PC-3 (cell line): ENCODE data around the gene GPS2.

ENCODE experiments used
- EZH2 ChIP-seq: fragments of 300-600 bp; sonication (generic); IDR thresholded peaks from one replicate; pipeline ENCODE4 v1.6.1; 2017; ENCODE audit warnings: antibody characterized with exemption, mild to moderate bottlenecking, low read length; ENCODE audit not compliant: unreplicated experiment
- TF ChIP-seq, protein P1 (sequence below): fragments of 300-600 bp; sonication (generic); conservative IDR thresholded peaks from 2 replicates; pipeline ENCODE4 v1.5.1; 2017; ENCODE audit warnings: antibody characterized with exemption, low read depth, mild to moderate bottlenecking, low read length

DNA sequence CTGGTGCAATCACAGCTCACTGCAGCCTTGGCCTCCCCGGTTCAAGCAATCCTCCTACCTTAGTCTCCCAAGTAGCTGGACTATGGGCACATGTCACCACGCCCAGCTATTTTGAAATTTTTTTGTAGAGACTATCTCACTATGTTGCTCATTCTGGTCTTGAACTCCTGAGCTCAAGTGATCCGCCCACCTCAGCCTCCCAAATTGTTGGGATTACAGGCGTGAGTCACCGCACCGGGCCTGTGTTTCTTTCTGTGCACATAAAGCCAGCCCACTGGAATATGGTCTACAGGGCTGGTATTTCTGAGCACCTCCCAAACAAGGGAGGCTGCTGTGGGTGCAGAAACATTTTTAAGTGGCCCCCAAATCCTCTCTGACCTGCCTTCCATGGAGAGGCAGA, 48.2 kb upstream of the GPS2 start:
- TF ChIP-seq, protein P1, sequence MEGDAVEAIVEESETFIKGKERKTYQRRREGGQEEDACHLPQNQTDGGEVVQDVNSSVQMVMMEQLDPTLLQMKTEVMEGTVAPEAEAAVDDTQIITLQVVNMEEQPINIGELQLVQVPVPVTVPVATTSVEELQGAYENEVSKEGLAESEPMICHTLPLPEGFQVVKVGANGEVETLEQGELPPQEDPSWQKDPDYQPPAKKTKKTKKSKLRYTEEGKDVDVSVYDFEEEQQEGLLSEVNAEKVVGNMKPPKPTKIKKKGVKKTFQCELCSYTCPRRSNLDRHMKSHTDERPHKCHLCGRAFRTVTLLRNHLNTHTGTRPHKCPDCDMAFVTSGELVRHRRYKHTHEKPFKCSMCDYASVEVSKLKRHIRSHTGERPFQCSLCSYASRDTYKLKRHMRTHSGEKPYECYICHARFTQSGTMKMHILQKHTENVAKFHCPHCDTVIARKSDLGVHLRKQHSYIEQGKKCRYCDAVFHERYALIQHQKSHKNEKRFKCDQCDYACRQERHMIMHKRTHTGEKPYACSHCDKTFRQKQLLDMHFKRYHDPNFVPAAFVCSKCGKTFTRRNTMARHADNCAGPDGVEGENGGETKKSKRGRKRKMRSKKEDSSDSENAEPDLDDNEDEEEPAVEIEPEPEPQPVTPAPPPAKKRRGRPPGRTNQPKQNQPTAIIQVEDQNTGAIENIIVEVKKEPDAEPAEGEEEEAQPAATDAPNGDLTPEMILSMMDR: no peak
- TF ChIP-seq EZH2: no peak
